NCI-H1092 (cell line): ENCODE data around the gene UBA5.

Experiments used
- DNase-seq: peaks from one replicate; lab custom pipeline; 2025; lab: John Stamatoyannopoulos, UW

UBA5 gene

DNA sequence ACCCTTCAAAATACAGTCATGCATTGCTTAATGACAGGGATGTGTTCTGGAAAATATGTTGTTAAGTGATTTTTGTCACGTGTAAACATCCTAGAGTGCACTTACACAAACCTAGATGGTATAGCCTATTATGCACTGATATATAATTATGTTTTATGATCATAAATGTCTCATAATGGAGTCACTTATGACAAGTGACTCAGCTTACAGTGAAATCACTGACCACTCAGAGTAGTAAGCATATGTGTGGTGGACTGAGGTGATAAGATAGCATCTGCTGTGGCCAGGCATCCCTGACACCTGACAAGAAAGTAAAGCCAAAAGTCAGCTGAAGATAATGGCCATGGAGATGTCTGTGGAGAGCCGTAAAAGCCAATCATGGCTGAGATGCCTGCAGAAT is 5.9 kb upstream of the UBA5 start:
- DNase-seq: no peak

- DNase-seq: no peak
Measured at GRCh38 chr3:132654721-132655120, 5.4 kb upstream of the UBA5 start.

- DNase-seq: no peak
Measured at GRCh38 chr3:132655471-132655870, 4.7 kb upstream of the UBA5 start.

- no peak for DNase-seq
Measured at GRCh38 chr3:132657869-132658747, 2.0 kb upstream of the UBA5 start.

- no peak for DNase-seq
Measured at GRCh38 chr3:132659000-132659364, 1.1 kb upstream of the UBA5 start.

DNA sequence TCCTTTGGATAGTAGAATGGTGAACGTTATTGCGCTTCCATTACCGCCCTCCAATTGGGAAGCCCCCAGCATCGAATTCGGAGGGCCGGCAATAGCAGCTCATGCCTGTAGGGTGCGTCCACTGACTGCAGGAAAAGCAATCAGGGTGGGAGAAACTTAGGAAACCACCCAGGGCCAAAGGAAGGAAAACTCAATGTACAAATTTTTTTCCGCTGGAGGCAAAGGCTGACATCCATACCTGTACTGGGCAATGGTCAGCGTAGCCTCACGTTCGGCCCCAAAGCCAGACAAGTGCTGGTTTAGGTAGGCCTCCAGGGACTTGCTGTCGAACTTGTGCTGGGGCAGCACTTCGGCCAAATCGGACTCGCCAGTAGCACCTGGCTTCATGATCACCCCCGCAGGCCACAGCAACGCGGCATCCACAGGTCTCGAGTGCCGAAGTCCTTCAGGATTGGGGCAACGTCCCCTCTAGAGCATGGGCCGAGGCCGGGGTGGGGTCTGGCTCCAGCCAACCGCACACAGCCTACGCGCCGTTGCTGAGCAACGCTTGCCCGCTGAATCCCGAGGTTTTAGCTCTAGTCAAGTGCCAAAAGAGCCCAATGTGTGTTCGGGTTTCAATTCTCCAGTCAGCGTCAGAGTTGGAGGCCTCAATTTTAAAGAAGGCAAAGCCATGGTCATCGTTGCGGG is 621 bp upstream of the UBA5 start, which contains the start of gene ACAD11:
Gene ACAD11, minus strand, starts transcription at position 445 of the 687 bp plus-strand sequence. Its CDS starts 58 bp downstream, at position 387.
- DNase-seq: peak; percentile 33

DNA sequence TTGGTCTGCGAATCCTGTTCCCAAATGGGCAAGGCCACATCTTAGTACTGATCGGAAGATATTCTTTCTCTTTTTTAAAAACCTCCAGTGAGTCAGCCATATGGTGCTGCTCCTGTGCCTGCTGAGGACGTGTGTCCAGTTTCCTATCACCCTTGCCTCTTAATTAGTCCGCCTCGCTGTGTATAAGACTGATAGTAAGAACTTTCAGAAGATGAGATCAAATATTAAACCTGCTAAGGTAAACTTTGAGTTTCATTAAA is 612 bp downstream of the UBA5 start:
- DNase-seq: no peak

DNA sequence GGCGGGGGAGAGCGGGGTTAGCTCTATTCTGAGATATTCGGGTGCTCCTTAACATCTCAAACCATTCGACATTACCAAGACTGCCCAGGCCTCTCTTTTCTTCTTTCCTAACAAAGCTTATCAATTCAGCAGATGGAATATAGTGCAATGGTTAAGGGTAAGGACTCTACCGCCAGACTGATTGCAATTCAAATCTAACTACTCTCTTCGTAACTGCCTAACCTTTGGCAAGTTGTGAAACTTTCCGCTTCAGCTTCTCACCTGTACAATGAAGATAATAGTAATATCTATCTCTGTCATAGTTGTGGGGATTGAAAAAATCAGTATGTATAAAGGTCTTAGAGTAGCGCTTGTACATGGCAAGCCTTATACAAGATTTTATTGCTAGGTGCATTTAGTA is 972 bp downstream of the UBA5 start:
- DNase-seq: no peak

DNA sequence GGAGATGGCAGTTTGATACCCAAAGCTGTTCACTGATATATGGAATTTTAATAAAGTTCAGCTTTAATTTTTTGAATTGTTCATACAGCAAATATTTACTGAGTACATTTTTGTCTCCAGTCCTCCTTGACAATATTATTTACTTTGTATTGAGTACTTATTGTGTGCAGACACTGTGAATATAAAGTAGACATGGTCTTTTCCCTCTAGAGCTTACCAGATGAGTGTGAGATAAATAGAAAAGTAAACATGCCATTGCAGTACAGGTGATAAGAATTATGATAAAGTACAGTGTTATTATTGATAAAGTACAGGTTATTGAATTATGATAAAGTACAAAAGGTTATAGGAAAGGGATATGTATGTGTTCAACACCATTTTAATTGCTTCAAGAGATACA is 2.1 kb downstream of the UBA5 start:
- DNase-seq: no peak

- no peak for DNase-seq
Measured at GRCh38 chr3:132665230-132665745, 5.2 kb downstream of the UBA5 start.

DNA sequence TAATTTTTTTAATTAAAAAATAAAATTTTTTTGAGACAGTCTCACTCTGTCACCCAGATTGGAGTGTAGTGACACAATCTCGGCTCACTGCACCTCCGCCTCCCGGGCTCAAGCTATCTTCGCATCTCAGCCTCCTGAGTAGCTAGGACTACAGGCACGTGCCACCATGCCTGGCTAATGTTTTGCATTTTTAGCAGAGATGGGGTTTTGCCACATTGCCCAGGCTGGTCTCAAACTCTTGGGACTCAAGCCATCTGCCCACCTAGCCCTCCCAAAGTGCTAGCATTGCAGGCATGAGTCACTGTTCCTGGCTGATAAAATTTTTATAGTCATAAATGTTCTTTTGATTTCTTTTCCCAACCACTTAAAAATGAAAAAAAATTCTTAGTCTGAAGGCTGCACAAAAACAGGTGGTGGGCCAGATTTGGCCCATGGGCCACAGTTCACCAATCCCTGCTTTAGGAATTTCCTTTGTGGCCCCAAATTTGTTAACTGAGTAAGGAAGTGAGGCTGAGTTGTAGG is 9.2 kb downstream of the UBA5 start:
- DNase-seq: no peak

- no peak for DNase-seq
Measured at GRCh38 chr3:132675408-132675807, 15.3 kb downstream of the UBA5 start.

DNA sequence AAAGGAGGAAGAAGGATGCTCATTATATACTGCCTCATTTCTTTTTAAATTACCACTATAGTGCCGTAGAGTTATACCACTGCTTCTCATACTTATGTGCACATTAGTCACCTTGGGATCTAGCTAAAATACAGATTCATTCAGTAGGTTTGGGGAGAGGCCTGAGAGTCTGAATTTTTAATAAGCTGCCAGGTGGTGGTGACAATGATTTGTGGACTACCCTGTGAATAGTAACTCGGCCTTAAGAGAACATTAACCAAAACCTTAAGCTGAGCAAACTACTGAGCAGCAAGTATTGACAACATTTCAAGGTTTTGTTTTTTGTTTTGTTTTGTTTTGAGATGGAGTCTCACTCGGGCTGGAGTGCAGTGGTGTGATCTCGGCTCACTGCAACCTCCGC is 19.8 kb downstream of the UBA5 start:
- no peak for DNase-seq

GRCh38 chr3:132681421-132681820 is 21.3 kb downstream of the UBA5 start:
- no peak for DNase-seq

DNA sequence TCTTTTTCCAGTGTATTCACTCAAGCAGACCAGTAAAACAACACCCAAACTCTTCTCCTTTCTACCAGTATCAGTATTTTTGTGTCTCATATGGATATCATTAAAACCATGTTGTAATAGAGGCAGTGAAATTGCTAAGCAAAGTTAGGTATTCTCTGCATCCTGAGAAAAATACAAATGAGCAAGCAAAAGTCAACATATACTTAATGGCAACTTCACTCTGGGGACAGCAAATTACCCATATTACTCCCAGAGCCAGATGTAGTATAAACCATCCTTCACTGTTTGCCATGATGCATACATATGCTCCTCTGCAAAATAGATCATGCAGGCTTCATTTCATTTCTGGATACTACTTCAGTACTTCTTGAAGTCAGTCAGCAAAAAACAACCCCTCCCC is 22.1 kb downstream of the UBA5 start:
- DNase-seq: no peak

DNA sequence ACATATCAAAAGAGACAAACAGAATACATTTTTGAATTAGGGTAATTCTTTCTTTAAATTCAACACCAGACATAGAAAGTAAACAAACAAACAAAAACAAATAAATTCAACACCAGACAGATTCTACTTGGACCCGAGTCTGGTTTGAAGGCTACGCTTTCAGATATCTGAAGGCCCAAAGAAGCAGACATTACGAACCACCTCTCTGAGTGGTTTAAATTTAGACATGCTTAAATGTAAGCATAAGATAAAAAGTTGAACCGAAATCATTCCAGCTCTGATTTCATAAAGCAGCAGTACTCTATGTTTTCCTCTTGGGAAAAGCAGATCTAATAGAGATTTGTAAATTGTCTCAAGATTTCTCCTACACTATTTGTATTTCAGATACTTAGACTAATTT is 29.9 kb downstream of the UBA5 start:
- no peak for DNase-seq

DNA sequence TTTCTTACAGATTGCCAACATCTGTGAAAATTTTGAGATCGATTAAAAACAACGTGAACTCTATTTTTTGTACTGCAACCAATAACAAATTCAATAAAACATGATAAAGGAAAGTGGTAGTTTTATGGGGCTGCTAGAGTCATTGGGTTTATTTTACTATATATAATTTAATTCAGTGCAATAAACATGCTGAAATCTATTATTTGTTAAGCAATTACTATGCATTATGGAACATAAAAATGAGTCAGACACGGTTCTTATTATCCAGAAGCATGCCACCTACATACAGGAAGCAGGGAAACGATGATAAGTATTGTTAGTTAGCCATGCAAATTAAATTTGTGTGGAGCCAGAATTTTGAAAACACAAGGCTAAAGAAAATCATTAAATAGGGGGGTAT is 34.9 kb downstream of the UBA5 start:
- DNase-seq: no peak

GRCh38 chr3:132695422-132695821 is 35.3 kb downstream of the UBA5 start:
- DNase-seq: no peak

DNA sequence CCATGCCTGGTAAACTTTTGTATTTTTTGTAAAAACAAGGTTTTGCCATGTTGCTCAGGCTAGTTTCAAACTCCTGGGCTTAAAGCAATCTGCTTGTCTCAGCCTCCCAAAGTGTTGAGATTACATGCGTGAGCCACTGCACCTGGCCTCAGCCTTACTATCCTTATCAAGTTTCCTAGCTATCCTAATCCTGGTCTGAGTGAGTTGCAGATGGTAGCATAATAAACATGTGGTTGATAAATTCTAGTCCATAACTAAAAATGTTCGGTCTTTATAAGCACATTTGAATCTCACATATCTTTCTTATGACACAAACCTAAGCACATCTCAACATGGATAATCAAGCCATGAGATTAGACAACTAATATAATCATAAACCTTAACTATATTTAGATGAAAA is 43.6 kb downstream of the UBA5 start:
- DNase-seq: no peak

GRCh38 chr3:132709761-132710160 is 49.6 kb downstream of the UBA5 start:
- no peak for DNase-seq

DNA sequence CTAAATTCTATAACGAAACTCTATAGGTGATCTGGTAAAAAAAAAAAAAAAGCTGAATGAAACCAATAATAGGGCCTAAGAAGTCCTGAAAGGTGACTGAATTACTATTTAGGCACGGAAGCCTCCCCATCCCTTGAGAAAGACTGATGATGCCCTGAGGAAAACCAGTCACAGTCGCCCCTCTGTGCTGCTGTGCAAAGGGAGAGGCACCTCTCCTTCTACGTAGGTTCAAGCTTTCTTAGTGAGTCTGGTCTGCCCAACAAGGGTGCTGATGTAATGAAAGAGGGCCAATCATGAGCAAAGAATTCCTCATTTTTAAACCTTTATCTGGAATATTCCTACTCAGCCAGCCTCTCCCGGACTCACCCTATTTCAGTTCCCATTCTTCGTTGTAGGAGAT is 50.2 kb downstream of the UBA5 start:
- no peak for DNase-seq

DNA sequence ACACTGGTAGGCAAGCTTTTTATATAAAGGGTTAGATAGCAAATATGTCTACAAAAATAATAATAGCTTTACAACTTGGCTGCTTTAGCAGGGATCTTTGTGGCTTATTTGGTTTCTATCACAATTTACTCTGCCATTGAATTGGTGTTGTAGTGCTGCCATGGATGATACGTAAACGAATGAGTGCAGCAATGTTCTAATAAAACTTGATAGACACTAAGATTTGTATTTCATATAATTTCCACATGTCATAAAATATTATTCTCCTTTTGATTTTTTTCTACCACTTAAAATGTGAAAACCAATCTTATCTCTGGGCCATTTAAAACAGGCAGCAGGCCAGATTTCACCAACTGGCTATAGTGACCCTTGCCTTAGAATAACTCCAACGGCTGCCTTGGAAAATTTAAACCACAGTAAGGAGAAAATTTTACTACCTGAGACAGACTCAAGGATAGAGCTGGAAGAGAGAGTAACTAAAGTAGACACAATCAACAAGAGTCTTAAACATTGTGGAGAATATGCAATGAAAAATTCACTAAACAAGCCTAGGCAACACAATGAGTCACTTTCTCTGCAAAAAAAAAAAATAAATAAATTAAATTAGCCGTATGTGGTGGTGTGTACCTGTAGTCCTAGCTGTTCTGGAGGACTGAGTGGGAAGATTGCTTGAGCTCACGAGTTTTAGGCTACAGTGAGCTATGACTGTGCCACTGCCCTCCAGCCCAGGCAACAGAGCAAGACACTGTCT is 54.0 kb downstream of the UBA5 start:
- DNase-seq: no peak

DNA sequence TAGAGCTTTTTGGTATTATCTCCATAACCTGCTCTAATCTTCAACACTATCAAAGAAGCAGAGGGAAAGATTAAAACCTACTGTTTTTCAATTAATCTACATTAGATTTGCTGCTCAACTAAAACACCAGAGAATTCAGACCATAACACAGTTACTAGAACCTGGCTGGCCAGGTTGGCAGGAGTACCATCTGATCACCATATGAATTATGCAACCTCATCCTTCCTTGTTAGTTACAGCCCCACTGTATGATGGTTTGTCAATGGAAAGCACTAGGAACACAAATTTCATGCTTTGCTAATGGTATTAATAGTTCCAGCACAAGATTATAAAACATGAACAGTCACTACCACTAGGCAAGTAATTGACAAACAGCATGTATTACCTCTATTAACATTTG is 56.2 kb downstream of the UBA5 start:
- DNase-seq: no peak
